HEK293 (cell line): ENCODE results near the gene SRP9.

Source experiments
- CTCF ChIA-PET: fragments of 350-600 bp; formaldehyde crosslinking; extraction: SDS; loops from one replicate; lab custom pipeline; 2021; ENCODE audit warnings: antibody characterized with exemption; lab: Yijun Ruan, JAX
- POLR2A ChIA-PET: fragments of 300-600 bp; formaldehyde crosslinking; extraction: SDS; loops from one replicate; lab custom pipeline; 2020; ENCODE audit warnings: antibody characterized with exemption, inconsistent platforms; lab: Yijun Ruan, JAX
- H3K27ac ChIP-seq: fragments of 200-500 bp; sonication (Bioruptor generic); 2 replicates; pipeline ENCODE4 v1.5.1; 2014; ENCODE audit warnings: low read depth, low read length, control low read depth, inconsistent platforms; ENCODE audit errors: extremely low read depth
- H3K36me3 ChIP-seq, 2 experiments: fragments of 200-500 bp in 1 of 2; sonication (Bioruptor generic) in 1 of 2; 1 replicate in 1 of 2; 2 replicates in 1 of 2; pipeline ENCODE4 v1.5.1; 2014 to 2017; ENCODE audit warnings: inconsistent platforms in 2 of 2, low read length in 2 of 2; ENCODE audit not compliant: control insufficient read depth in 2 of 2, insufficient read depth in 1 of 2
- H3K4me1 ChIP-seq: fragments of 200-500 bp; sonication (Bioruptor generic); 2 replicates; pipeline ENCODE4 v1.5.1; 2014; ENCODE audit warnings: mild to moderate bottlenecking, low read length, inconsistent platforms; ENCODE audit not compliant: control insufficient read depth, insufficient read depth
- H3K4me3 ChIP-seq: 2 replicates; pipeline ENCODE4 v1.5.1; 2011; ENCODE audit warnings: low read depth, mild to moderate bottlenecking, control low read depth, low read length, moderate library complexity
- H3K9me3 ChIP-seq: fragments of 200-500 bp; sonication (Bioruptor generic); 2 replicates; pipeline ENCODE4 v1.5.1; 2014; ENCODE audit warnings: low read depth, low read length, inconsistent platforms; ENCODE audit not compliant: control insufficient read depth, insufficient read depth
- BCL11B ChIP-seq: fragments of 450-650 bp; formaldehyde crosslinking; IDR thresholded peaks from 2 replicates; pipeline ENCODE4 v1.5.1; 2016; ENCODE audit warnings: low read depth, missing biosample characterization, missing genetic modification characterization
- FEZF1 ChIP-seq: fragments of 450-650 bp; formaldehyde crosslinking; IDR thresholded peaks from 2 replicates; pipeline ENCODE4 v1.5.1; 2016; ENCODE audit warnings: missing biosample characterization, missing genetic modification characterization
- KLF7 ChIP-seq: fragments of 450-650 bp; formaldehyde crosslinking; IDR thresholded peaks from 2 replicates; pipeline ENCODE4 v1.5.1; 2016; ENCODE audit warnings: missing biosample characterization, missing genetic modification characterization, borderline replicate concordance
- MYNN ChIP-seq: fragments of 450-650 bp; formaldehyde crosslinking; IDR thresholded peaks from 2 replicates; pipeline ENCODE4 v1.5.1; 2016; ENCODE audit warnings: missing biosample characterization, missing genetic modification characterization, borderline replicate concordance
- PRDM6 ChIP-seq: fragments of 450-650 bp; formaldehyde crosslinking; IDR thresholded peaks from 2 replicates; pipeline ENCODE4 v1.5.1; 2017; ENCODE audit warnings: missing biosample characterization, missing genetic modification characterization
- SP7 ChIP-seq: fragments of 450-650 bp; formaldehyde crosslinking; IDR thresholded peaks from 2 replicates; pipeline ENCODE4 v1.5.1; 2016; ENCODE audit warnings: missing biosample characterization, missing genetic modification characterization
- TSHZ1 ChIP-seq: fragments of 450-650 bp; formaldehyde crosslinking; IDR thresholded peaks from 2 replicates; pipeline ENCODE4 v1.5.1; 2016; ENCODE audit warnings: missing biosample characterization, missing genetic modification characterization, borderline replicate concordance
- ZBTB8A ChIP-seq: fragments of 450-650 bp; formaldehyde crosslinking; IDR thresholded peaks from 2 replicates; pipeline ENCODE4 v1.5.1; 2016; ENCODE audit warnings: missing biosample characterization, missing genetic modification characterization
- ZFP69B ChIP-seq: fragments of 450-650 bp; formaldehyde crosslinking; IDR thresholded peaks from 2 replicates; pipeline ENCODE4 v1.5.1; 2016; ENCODE audit warnings: missing biosample characterization, missing genetic modification characterization
- ZNF174 ChIP-seq: fragments of 450-650 bp; formaldehyde crosslinking; IDR thresholded peaks from 2 replicates; pipeline ENCODE4 v1.5.0; 2017; ENCODE audit warnings: missing biosample characterization, mild to moderate bottlenecking, missing genetic modification characterization
- ZNF175 ChIP-seq: fragments of 450-650 bp; formaldehyde crosslinking; IDR thresholded peaks from 2 replicates; pipeline ENCODE4 v1.5.1; 2016; ENCODE audit warnings: missing biosample characterization, missing genetic modification characterization
- ZNF211 ChIP-seq: fragments of 450-650 bp; formaldehyde crosslinking; IDR thresholded peaks from 2 replicates; pipeline ENCODE4 v1.5.1; 2016; ENCODE audit warnings: low read depth, missing biosample characterization, missing genetic modification characterization
- ZNF266 ChIP-seq: fragments of 450-650 bp; formaldehyde crosslinking; IDR thresholded peaks from 2 replicates; pipeline ENCODE4 v1.5.1; 2016; ENCODE audit warnings: missing biosample characterization, missing genetic modification characterization, low read depth
- ZNF426 ChIP-seq: fragments of 450-650 bp; formaldehyde crosslinking; IDR thresholded peaks from 2 replicates; pipeline ENCODE4 v1.5.1; 2017; ENCODE audit warnings: missing biosample characterization, missing genetic modification characterization, mild to moderate bottlenecking, inconsistent platforms, moderate library complexity
- ZNF514 ChIP-seq: fragments of 450-650 bp; formaldehyde crosslinking; IDR thresholded peaks from 2 replicates; pipeline ENCODE4 v1.5.1; 2016; ENCODE audit warnings: missing biosample characterization, missing genetic modification characterization
- ZNF521 ChIP-seq: fragments of 450-650 bp; formaldehyde crosslinking; IDR thresholded peaks from 2 replicates; pipeline ENCODE4 v1.5.1; 2017; ENCODE audit warnings: missing biosample characterization, mild to moderate bottlenecking, missing genetic modification characterization
- ZNF529 ChIP-seq: fragments of 450-650 bp; formaldehyde crosslinking; IDR thresholded peaks from 2 replicates; pipeline ENCODE4 v1.5.1; 2017; ENCODE audit warnings: missing genetic modification characterization, missing biosample characterization; ENCODE audit not compliant: insufficient replicate concordance
- ZNF530 ChIP-seq: fragments of 450-650 bp; formaldehyde crosslinking; IDR thresholded peaks from 2 replicates; pipeline ENCODE4 v1.5.1; 2016; ENCODE audit warnings: low read depth, missing biosample characterization, missing genetic modification characterization
- ZNF561 ChIP-seq: fragments of 450-650 bp; IDR thresholded peaks from 2 replicates; pipeline ENCODE4 v1.5.1; 2018; ENCODE audit warnings: missing biosample characterization, missing genetic modification characterization, borderline replicate concordance
- ZNF596 ChIP-seq: fragments of 450-650 bp; IDR thresholded peaks from 2 replicates; pipeline ENCODE4 v1.5.0; 2018; ENCODE audit warnings: missing biosample characterization, mild to moderate bottlenecking, missing genetic modification characterization, moderate library complexity
- ZNF600 ChIP-seq: fragments of 450-650 bp; formaldehyde crosslinking; IDR thresholded peaks from 2 replicates; pipeline ENCODE4 v1.5.1; 2016; ENCODE audit warnings: missing biosample characterization, missing genetic modification characterization
- ZNF624 ChIP-seq: fragments of 450-650 bp; formaldehyde crosslinking; IDR thresholded peaks from 2 replicates; pipeline ENCODE4 v1.5.1; 2017; ENCODE audit warnings: missing biosample characterization, missing genetic modification characterization
- ZNF658 ChIP-seq: fragments of 450-650 bp; formaldehyde crosslinking; IDR thresholded peaks from 2 replicates; pipeline ENCODE4; 2016; ENCODE audit warnings: missing biosample characterization, missing genetic modification characterization
- ZNF664 ChIP-seq: fragments of 450-650 bp; formaldehyde crosslinking; IDR thresholded peaks from 2 replicates; pipeline ENCODE4 v1.5.1; 2016; ENCODE audit warnings: missing biosample characterization, missing genetic modification characterization
- ZNF670 ChIP-seq: fragments of 450-650 bp; formaldehyde crosslinking; IDR thresholded peaks from 2 replicates; pipeline ENCODE4 v1.5.1; 2016; ENCODE audit warnings: missing biosample characterization, missing genetic modification characterization, low read depth
- ZSCAN30 ChIP-seq: fragments of 450-650 bp; IDR thresholded peaks from 2 replicates; pipeline ENCODE4 v1.5.1; 2018; ENCODE audit warnings: missing biosample characterization, mild to moderate bottlenecking, missing genetic modification characterization, moderate library complexity
- TF ChIP-seq, protein P1 (sequence below): fragments of 450-650 bp; formaldehyde crosslinking; IDR thresholded peaks from 2 replicates; pipeline ENCODE4 v1.5.1; 2016; ENCODE audit warnings: missing biosample characterization, missing genetic modification characterization
- TF ChIP-seq, protein P2 (sequence below): fragments of 450-650 bp; IDR thresholded peaks from 2 replicates; pipeline ENCODE4 v1.5.1; 2018; ENCODE audit warnings: missing biosample characterization, missing genetic modification characterization

Gene SRP9

GRCh38 chr1:225828706-225829345, 51.2 kb downstream of the SRP9 start (continued):
- TF ChIP-seq, protein P1, sequence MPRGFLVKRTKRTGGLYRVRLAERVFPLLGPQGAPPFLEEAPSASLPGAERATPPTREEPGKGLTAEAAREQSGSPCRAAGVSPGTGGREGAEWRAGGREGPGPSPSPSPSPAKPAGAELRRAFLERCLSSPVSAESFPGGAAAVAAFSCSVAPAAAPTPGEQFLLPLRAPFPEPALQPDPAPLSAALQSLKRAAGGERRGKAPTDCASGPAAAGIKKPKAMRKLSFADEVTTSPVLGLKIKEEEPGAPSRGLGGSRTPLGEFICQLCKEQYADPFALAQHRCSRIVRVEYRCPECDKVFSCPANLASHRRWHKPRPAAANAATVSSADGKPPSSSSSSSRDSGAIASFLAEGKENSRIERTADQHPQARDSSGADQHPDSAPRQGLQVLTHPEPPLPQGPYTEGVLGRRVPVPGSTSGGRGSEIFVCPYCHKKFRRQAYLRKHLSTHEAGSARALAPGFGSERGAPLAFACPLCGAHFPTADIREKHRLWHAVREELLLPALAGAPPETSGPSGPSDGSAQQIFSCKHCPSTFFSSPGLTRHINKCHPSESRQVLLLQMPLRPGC (tag by site-specific recombination): no peak
- TF ChIP-seq ZNF211 (no peak), ZNF530 (tag by site-specific recombination) (no peak), BCL11B (tag by site-specific recombination) (no peak), MYNN (tag by site-specific recombination) (no peak), ZNF521 (tag by site-specific recombination) (no peak), ZNF658 (tag by site-specific recombination) (no peak), ZNF670 (tag by site-specific recombination) (no peak), ZNF624 (tag by site-specific recombination) (no peak), ZNF266 (tag by site-specific recombination) (no peak)
- TF ChIP-seq, protein P2, sequence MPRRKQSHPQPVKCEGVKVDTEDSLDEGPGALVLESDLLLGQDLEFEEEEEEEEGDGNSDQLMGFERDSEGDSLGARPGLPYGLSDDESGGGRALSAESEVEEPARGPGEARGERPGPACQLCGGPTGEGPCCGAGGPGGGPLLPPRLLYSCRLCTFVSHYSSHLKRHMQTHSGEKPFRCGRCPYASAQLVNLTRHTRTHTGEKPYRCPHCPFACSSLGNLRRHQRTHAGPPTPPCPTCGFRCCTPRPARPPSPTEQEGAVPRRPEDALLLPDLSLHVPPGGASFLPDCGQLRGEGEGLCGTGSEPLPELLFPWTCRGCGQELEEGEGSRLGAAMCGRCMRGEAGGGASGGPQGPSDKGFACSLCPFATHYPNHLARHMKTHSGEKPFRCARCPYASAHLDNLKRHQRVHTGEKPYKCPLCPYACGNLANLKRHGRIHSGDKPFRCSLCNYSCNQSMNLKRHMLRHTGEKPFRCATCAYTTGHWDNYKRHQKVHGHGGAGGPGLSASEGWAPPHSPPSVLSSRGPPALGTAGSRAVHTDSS (tag by site-specific recombination): no peak

DNA sequence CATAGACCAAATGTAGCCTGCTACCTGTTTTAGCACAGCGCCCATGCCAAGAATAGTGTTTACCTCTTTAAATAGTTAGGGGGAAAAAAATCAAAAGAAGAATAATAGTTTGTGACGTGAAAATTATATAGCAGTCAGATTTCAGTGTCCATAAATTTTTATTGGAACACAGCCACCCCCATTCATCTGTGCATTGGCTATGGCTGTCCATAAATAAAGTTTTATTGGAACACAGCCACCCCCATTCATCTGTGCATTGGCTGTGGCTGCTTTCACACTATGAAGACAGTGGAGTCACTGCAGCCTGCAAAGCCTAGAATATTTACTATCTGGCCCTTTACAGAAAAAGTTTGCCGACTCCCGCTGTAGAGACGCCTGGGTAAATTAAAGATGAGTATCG, 53.2 kb downstream of the SRP9 start:
- ChIA-PET POLR2A (no interaction called here), CTCF (interaction anchor here (1.4 kb wide), 1 partner anchor 356 kb away, joined by 3 read pairs; no protein-coding TSS in a partner anchor)
- H3K27ac ChIP-seq: no peak overlapping the region
- H3K9me3 ChIP-seq: no peaks in the 10 kb centered on the region
- peaks cover 23 to 42% of the 10 kb centered on the region in 2 experiments for H3K36me3 ChIP-seq
- H3K4me3 ChIP-seq: no peak overlapping the region
- no peaks in the 10 kb centered on the region for H3K4me1 ChIP-seq
- no peak for TF ChIP-seq KLF7 (tag by site-specific recombination)
- 0 out of 2 replicates have a peak, but pooled peaks have one; percentile 32 for TF ChIP-seq SP7 (tag by site-specific recombination)
- no peak for TF ChIP-seq ZNF600 (tag by site-specific recombination)
- no peak for TF ChIP-seq ZNF514 (tag by site-specific recombination)
- no peak for TF ChIP-seq ZNF561 (tag by site-specific recombination)
- TF ChIP-seq ZBTB8A: no peak
- TF ChIP-seq ZNF596: no peak
- TF ChIP-seq ZNF426: no peak
- 0 out of 2 replicates have a peak, but pooled peaks have one; percentile 30 for TF ChIP-seq PRDM6 (tag by site-specific recombination)
- no peak for TF ChIP-seq TSHZ1 (tag by site-specific recombination)
- no peak for TF ChIP-seq ZNF175 (tag by site-specific recombination)
- no peak for TF ChIP-seq ZNF664 (tag by site-specific recombination)
- TF ChIP-seq ZNF529 (tag by site-specific recombination): no peak
- 0 out of 2 replicates have a peak, but pooled peaks have one; percentile 40 for TF ChIP-seq ZSCAN30 (tag by site-specific recombination)
- TF ChIP-seq ZNF174 (tag by site-specific recombination): no peak
- TF ChIP-seq FEZF1: no peak
- no peak for TF ChIP-seq ZFP69B (tag by site-specific recombination)
